Epidermal melanocyte (primary cell): ENCODE results near the gene CAPZB.

Experiments
- DNase-seq: peaks from one replicate; pipeline ENCODE4 v3.0.0; 2011; ENCODE audit warnings: low spot score; ENCODE audit not compliant: insufficient read length

The CAPZB gene

DNA sequence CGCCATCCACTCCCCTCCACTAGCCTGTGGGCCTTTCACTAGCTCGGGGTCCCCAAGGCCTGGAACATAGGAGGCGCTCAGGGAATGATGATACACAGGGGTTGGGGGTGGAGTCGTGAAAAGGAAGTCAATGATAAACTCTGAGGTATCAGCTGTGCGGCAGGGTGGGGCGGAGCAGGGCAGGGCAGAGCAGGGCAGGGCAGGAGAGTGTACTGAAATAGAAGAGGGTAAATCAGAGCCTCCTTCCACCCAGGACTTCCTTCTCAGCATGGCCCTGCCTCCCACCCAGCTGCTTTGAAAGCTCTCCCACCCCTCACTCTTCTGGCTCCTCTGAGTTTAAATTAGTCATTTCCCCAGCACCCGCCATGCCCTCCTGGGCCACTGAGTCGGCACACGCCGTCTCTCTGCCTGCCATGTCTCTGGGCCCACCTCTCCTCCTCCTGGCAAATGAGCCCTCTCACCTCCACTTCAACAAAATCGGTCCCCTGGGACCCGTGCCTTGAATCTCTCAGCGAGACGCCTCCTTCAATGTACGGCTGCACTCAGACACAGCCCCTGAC is 16.9 kb downstream of the CAPZB start:
- DNase-seq: no peak

GRCh38 chr1:19467199-19468187 is 17.8 kb downstream of the CAPZB start:
- no peak for DNase-seq

- no peak for DNase-seq
Measured at GRCh38 chr1:19466112-19466561, 19.2 kb downstream of the CAPZB start.

- DNase-seq: no peak
Measured at GRCh38 chr1:19465650-19466049, 19.7 kb downstream of the CAPZB start.

DNA sequence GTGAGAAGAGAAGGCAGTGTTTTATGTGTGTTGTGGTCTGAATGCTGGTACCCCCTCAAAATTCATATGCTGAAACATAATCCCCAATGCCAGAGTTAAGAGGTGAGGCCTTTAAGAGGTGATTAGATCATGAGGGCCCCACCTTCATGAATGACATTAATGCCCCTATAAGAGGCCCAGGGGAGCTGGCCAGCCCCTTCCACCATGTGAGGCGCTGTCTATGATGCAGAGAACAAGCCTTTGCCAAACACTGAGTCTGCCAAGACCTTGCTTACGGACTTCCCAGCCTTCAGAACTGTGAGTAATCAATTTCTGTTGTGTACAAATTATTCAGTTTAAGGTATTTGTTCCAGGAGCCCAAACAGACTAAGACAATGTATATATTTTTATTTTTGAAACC is 20.2 kb downstream of the CAPZB start:
- DNase-seq: no peak

DNA sequence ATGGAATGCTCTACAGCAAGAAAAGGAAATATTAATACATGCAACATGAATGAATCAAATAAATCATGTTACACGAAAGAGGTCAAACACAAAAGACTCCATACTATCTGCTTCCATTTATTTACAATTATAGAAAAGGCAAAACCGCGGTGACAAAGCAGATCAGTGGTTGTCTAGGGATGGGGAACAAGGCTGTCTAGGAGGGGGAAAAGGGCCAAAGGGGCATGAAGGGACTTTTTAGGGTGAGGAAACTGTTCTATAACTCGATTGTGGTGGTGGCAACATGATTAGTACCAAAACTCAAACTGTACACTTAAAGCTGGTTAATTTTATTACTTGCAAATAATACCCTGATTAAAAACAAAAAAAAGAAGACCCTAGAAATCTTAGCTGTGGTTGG is 20.6 kb downstream of the CAPZB start:
- no peak for DNase-seq

DNA sequence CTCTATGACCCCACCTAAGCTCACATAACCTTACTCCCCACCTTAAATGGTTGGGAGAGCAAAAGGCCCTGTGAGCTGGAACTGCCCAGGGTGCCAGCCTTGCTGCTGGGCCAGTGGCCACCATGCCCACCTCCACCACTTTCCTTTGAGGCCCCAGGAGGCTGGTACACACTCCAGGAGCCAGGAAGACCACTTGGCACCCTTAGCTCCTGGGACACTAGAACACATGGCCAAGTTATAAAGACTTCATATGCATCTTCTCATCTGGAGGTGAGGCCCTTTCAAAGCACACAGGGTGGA is 21.9 kb downstream of the CAPZB start:
- DNase-seq: no peak

DNA sequence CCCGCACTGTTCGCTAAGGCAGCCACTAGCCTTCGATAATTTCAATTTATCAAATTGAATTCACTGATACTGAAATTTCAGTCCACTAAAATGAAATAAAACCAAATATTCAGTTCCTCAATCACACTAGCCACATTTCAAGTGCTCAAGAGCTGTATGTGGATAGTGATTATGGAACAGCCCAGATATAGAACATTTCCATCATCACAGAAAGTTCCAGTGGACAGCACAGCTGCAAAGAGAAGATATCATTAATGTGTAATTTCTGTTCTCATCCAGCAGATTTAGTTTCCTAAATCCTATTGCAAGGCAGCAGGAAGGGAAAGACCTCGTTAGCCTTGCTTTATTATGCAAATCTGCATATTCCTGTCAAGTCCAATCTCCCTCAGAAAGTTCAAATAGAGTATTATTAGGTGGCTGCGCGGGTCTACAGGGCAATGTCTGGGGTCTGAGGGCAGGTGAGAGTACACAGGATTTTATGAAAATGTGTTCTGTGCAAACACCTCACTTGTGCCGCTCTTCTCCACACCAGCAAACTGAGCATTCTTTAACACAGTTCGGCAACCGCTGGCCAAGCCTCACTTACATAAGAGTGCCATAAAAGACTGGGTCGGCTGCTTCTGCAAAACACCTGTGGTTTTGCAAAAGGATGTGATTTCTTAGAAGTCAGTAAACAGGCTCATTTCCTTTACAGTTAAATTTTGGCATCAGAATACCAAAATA is 22.4 kb downstream of the CAPZB start:
- no peak for DNase-seq

- DNase-seq: no peak
Measured at GRCh38 chr1:19461220-19461554, 24.2 kb downstream of the CAPZB start.

DNA sequence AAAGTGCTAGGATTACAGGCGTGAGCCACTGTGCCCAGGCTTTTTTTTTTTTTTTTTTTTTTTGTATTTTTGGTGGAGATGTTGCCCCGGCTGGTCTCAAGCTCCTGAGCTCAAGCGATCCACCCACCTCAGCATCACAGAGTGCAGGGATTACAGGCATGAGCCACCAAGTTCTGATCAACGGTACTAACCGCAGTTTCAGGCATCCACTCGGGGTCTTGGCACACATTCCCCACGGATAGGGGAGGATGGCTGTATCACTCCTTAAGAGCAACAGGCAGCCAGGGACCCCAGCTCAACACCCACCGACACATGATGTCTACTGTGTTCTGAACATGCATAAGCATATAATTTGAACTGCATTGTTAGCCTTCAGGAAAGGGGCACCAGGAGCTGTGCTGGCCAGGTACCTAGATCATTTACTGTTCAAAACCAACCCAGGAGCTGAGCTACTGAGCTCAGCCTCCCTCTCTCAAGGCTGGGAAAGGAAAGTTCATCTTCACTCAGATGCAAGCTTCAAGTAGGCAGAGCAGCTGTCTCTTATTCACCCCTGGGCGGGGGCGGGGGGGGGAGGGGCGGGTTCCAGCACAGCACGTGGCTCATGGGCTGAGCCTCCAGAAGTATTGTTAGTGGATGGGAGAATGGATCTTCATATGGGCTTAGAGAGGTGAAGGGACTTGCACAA is 24.7 kb downstream of the CAPZB start:
- DNase-seq: no peak

GRCh38 chr1:19458815-19459417 is 26.4 kb downstream of the CAPZB start:
- DNase-seq: no peak

GRCh38 chr1:19457607-19458006 is 27.7 kb downstream of the CAPZB start:
- DNase-seq: no peak

GRCh38 chr1:19456968-19457441 is 28.3 kb downstream of the CAPZB start:
- no peak for DNase-seq

GRCh38 chr1:19455353-19455752 is 30.0 kb downstream of the CAPZB start:
- DNase-seq: no peak

DNA sequence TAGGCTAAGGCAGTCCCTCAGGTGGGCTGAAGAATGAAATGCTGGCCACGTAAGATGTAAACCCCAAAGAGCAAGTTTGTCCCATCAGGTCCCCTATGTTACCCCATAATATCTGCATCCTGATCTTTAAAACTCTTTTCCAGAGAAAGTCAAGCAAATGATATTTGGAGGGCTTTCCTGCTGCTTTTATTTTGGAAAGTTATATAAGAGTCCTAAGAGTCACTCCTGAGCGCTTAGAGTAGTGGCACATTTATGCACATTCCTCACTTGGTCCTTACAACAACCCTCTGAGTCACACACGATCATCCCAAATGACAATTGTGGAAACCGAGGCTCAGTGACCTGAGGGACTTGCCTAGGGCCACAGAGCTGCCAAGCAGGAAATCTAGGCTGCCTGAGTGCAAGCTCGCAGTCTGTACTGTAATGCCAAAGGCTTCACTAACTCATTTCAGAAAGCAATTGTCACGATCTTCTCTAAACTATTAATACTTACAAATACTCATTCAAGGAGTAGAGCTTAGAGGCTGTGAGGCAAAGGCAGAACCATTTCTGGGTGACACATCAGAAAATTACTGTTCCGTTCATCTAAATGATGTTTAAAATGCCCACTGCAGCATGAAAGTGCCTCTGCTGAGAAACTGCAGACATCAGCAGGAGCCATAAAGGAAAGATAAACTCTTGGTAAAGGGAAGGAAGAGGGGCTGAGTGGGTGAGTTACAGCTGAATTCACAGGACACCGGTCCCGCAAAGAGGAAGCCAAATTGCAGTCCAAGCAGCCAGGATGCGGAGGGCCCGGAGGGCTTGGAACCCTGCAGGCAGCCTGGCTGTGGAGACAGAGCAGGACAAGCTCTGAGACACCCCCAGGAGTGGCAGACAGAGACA is 30.8 kb downstream of the CAPZB start:
- DNase-seq: no peak

GRCh38 chr1:19453741-19454201 is 31.6 kb downstream of the CAPZB start:
- no peak for DNase-seq

DNA sequence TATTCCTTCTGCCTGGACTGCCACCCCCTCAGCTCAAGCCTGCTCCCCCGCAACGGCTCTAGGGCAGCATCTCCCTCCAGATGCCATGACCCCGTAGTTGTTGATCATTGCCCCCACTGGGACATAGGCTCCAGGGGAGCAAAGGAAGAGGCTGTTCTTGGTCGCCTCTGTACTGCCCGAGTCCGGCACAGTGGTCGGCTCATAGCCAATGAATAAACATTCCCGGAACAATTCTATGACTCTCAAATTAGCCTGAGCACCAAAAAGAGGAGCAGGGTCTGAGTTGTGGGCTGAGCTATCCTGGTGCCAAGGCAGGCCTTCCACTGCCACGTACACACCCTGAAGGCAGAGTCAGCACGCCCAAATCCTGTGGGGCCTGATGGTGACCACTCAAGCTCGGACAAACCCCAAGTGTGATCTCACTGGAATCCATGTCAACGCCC is 33.1 kb downstream of the CAPZB start:
- DNase-seq: no peak

DNA sequence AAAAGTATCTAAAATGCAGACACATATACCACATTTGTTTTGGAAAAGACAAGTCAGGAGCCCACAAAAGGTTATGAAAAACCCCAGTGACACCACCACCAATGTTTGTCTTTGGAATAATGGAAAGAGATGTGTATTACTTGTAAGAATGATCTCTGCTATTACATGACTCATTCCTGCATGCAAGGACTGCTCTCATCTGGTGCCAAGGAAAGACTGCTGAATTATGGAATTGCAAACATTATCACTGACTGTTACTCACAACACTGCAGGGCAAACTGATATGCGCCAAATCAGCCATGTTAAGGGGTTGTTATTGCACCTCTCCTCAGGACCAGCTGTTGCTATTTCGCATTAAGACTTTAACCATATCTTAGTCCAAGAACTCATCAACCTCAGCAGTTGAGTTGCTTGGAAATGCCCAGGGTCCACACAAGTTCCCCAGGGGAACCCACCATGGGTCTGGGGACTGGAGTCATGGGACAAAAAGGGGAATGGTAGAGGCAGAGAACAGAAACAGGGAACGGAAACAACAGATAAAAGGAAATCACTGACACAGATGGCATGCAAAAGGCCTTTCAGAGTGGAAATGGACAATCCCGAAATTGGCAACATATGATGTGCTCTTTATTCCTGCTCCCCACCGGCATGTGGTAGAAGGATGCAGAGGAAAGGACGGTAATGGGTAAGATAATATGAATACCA is 34.4 kb downstream of the CAPZB start:
- no peak for DNase-seq

DNA sequence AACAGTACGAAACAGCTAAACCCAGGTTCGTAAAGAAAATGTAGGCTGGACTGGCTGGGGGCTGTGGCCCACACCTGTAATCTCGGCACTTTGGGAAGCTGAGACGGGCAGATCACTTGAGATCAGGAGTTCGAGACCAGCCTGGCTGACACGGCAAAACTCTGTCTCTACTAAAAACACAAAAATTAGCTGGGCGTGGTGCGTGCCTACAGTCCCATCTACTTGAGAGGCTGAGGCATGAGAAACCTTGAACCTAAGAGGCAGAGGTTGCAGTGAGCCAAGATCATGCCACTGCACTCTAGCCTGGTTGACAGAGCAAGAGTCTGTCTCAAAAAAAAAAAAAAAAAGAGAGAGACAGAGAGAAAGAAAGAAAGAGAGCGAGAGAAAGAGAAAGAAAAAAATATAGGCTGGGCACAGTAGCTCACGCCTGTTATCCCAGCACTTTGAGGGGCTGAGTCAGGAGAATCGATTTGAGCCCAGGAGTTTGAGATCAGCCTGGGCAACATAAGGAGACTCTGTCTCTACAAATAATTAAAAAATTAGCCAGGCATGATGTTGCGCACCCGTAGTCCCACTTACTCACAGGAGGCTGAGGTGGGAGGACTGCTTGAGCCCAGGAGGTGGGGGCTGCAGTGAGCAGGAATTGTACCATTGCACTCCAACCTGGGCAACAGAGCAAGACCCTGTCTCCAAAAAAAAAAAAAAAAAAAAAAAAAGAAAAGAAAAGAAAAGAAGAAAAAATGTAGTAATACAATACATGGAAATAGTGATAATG is 35.7 kb downstream of the CAPZB start:
- DNase-seq: no peak
